ENCODE data around the gene ALOX15B.

DNA sequence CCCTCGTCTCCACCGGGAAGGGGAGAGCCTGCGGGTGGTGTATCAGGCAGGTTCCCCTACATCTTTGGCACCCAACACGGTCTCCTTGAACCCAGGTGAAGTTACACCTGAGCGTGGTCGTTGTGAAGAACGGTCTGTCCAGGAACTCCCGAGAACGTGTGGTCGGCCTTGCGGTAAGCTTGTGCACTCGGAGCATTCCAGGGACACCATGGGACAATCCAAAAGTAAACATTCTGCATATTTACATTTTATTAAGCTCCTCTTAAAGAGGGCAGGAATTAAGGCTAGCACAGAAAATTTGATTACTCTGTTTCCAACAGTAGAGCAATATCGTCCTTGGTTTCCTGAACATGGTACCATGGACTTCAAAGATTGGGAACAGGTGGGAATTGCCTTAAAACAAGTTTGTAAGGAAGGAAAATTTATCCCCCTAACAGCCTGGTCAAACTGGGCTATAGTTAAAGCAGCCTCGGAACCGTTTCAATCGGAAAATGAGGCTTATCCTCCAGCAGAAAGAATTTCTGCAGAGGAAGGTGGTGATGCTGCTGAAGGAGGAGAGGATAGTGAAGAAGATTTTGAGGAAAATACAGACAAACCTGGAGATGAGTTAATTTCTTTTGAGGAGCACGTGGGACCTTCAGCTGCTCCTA is 18.2 kb downstream of the ALOX15B start:
- TF ChIP-seq, protein P1, sequence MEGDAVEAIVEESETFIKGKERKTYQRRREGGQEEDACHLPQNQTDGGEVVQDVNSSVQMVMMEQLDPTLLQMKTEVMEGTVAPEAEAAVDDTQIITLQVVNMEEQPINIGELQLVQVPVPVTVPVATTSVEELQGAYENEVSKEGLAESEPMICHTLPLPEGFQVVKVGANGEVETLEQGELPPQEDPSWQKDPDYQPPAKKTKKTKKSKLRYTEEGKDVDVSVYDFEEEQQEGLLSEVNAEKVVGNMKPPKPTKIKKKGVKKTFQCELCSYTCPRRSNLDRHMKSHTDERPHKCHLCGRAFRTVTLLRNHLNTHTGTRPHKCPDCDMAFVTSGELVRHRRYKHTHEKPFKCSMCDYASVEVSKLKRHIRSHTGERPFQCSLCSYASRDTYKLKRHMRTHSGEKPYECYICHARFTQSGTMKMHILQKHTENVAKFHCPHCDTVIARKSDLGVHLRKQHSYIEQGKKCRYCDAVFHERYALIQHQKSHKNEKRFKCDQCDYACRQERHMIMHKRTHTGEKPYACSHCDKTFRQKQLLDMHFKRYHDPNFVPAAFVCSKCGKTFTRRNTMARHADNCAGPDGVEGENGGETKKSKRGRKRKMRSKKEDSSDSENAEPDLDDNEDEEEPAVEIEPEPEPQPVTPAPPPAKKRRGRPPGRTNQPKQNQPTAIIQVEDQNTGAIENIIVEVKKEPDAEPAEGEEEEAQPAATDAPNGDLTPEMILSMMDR (conservative IDR thresholded peaks at IDR 0.05 in 1 of 2, IDR thresholded peaks at IDR 0.05 in 1 of 2; ENCODE audit: low read depth in 1 of 2, low read length in 2 of 2), result no peak
- no peak for TF ChIP-seq EZH2 (IDR thresholded peaks at IDR 0.05; ENCODE audit: low read length, missing control alignments)
